Right atrium auricular region (tissue), 2 donors: ENCODE measurements around the gene SPATA19. TPM values are rescaled to one million over a fixed set of nuclear protein-coding genes. Genes with fewer than 3 reads are reported as not detected.

Experiments
- DNase-seq: peaks from one replicate; pipeline ENCODE4 v3.0.0-alpha.2; 2019; ENCODE audit warnings: low spot score
- H3K27ac ChIP-seq, 2 donors: fragments of 200-600 bp; sonication (generic); 1 replicate in 1 of 2; 2 replicates in 1 of 2; pipeline ENCODE4 v1.5.1; 2016 to 2019
- H3K27me3 ChIP-seq, 2 donors: fragments of 200-600 bp; sonication (generic); one replicate each; pipeline versions ENCODE4 v1.5.1 to v1.6.0; 2017 to 2019
- H3K36me3 ChIP-seq: fragments of 200-600 bp; sonication (generic); one replicate; pipeline ENCODE4 v1.5.1; 2016
- H3K4me1 ChIP-seq, 2 donors: fragments of 200-600 bp; sonication (generic); one replicate each; pipeline versions ENCODE4 v1.5.1 to v1.6.0; 2017 to 2019
- H3K4me3 ChIP-seq, 2 donors: fragments of 200-600 bp; sonication (generic); 1 replicate in 1 of 2; 2 replicates in 1 of 2; pipeline ENCODE4 v1.5.1; 2017 to 2019; ENCODE audit warnings: mild to moderate bottlenecking in 1 of 2, moderate library complexity in 1 of 2
- H3K9me3 ChIP-seq, 2 donors: fragments of 200-600 bp; sonication (generic); one replicate each; pipeline ENCODE4 v1.5.1; 2019
- CTCF ChIP-seq, 2 donors: fragments of 200-600 bp; sonication (generic); IDR thresholded peaks; one replicate each; pipeline ENCODE4 v1.5.1; 2019; ENCODE audit warnings: antibody characterized with exemption in 2 of 2
- total RNA-seq, 2 donors: library from RNA; depleted of rRNA; stranded (reverse); fragments of >200 nt; gene quantifications; one replicate each; pipeline ENCODE4 v1.1.0, GENCODE V29; 2016

The SPATA19 gene
- total RNA-seq, 2 donors from 2014 or later = not detected

- peak in 1 of 2 donors; percentile 80 for TF ChIP-seq CTCF (IDR thresholded peaks at IDR 0.05)
- Histone ChIP-seq H3K27ac (no peak overlapping the region), H3K27me3 (no peaks in the 10 kb centered on the region), H3K9me3 (peaks cover 0 to 11% of the 10 kb centered on the region in 2 donors), H3K4me1 (no peaks in the 10 kb centered on the region), H3K4me3 (no peak overlapping the region), H3K36me3 (no peaks in the 10 kb centered on the region)
- DNase-seq = no peak
Observed at GRCh38 chr11:133834682-133835592, 10.4 kb downstream of the SPATA19 start.

GRCh38 chr11:133833898-133834681 lies 11.2 kb downstream of the SPATA19 start:
- no peak for TF ChIP-seq CTCF (IDR thresholded peaks at IDR 0.05)
- Histone ChIP-seq H3K36me3 (no peaks in the 10 kb centered on the region), H3K27me3 (no peaks in the 10 kb centered on the region), H3K4me1 (no peaks in the 10 kb centered on the region), H3K9me3 (peaks cover 0 to 11% of the 10 kb centered on the region in 2 donors), H3K27ac (no peak overlapping the region), H3K4me3 (no peak overlapping the region)
- peak; percentile 32 for DNase-seq

- Histone ChIP-seq H3K36me3 (no peaks in the 10 kb centered on the region), H3K4me1 (no peaks in the 10 kb centered on the region), H3K27ac (no peak overlapping the region), H3K4me3 (peak overlapping the region in 1 of 2 donors; percentile 7), H3K9me3 (peaks cover 0 to 11% of the 10 kb centered on the region in 2 donors), H3K27me3 (no peaks in the 10 kb centered on the region)
- peak; percentile 50 for DNase-seq
- TF ChIP-seq CTCF (IDR thresholded peaks at IDR 0.05) = no peak
Observed at GRCh38 chr11:133832991-133833897, 12.1 kb downstream of the SPATA19 start.

- DNase-seq = no peak
- no peaks in the 10 kb centered on the region for H3K4me1 ChIP-seq
- TF ChIP-seq CTCF (IDR thresholded peaks at IDR 0.05) = no peak
- H3K36me3 ChIP-seq = no peaks in the 10 kb centered on the region
- peak overlapping the region in 1 of 2 donors; percentile 24 for H3K4me3 ChIP-seq
- no peaks in the 10 kb centered on the region for H3K27me3 ChIP-seq
- H3K27ac ChIP-seq = no peak overlapping the region
- H3K9me3 ChIP-seq = peaks cover 0 to 2% of the 10 kb centered on the region in 2 donors
Observed at GRCh38 chr11:133832096-133832990, 13.0 kb downstream of the SPATA19 start.
